HG02943 (cell line): ENCODE measurements around the gene FST.

Source experiments
- ATAC-seq: cut with Tn5 transposase; IDR thresholded peaks from one replicate; pipeline ENCODE4 v1.9.1; 2021; ENCODE audit warnings: mild to moderate bottlenecking, low read depth, moderate library complexity; ENCODE audit not compliant: unreplicated experiment

The FST gene

GRCh38 chr5:53508125-53508524, 27.7 kb downstream of the FST start:
- no peak for ATAC-seq

DNA sequence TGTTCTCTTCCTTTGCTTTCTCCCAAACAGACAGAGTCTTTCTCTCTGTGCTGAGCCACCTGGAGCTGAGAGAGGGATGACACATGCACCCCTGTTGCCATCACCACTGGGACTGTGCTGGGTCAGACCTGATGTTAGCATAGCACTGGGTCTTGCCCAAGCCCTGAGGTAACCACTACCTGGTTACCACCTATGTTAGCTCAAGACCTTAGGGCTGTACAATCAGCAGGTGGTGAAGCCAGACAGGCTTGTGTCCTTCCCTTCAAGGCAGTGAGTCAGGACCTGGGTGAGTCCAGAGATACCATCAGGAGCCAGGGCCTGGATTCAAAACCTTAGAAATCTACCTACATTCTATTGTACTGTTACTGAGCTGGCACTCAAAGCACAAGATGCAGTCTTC, 32.1 kb downstream of the FST start:
- ATAC-seq: no peak

DNA sequence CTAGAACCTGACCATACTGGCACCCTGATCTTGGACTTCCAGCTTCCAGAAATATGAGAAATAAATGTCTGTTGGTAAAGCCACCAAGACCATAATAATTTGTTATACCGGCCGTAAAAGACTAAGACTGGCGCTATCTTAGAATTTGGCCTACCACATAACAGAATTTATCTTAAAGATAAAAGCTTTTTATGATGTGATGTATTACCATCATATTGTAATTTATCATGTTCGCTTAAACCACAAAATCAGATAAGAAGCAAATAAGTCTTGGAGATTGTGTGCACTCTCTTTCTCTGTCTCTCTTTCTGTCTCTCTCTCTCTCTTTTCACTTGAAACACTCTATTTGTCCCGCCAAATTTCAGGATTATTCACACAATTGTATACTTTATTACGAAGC, 35.6 kb downstream of the FST start:
- ATAC-seq: no peak

DNA sequence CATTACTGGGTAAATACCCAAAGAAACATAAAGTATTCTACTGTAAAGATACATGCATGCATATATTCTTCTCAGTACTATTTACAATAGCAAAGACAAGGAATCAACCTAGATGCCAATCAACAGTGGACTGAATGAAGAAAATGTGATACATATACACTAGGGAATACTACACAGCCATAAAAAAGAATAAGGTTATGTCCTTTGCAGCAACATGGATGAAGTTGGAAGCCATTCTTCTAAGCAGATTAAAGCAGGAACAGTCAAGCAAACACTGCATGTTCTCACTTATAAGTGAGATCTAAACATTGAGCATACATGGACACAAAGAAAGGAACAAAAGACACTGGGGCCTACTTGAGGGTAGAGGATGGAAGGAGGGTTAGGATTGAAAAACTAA, 40.4 kb downstream of the FST start:
- ATAC-seq: no peak
